ENCODE data around the gene KBTBD12. TPM values are rescaled to one million over a fixed set of nuclear protein-coding genes. Genes with fewer than 3 reads are reported as not detected.

Gene KBTBD12
- total RNA-seq, 4 donors from 2014 or later = 16.0 to 28.7 (median 22.1) TPM

GRCh38 chr3:128033102-128033501 is 118.1 kb downstream of the KBTBD12 start:
- Histone ChIP-seq H3K4me3 (no peak overlapping the region), H3K9me3 (no peaks in the 10 kb centered on the region), H3K27ac (no peak overlapping the region), H3K4me1 (no peaks in the 10 kb centered on the region), H3K36me3 (no peaks in the 10 kb centered on the region), H3K27me3 (no peaks in the 10 kb centered on the region)
- TF ChIP-seq POLR2A (IDR thresholded peaks at IDR 0.05) = no peak
- no peak for TF ChIP-seq CTCF (IDR thresholded peaks at IDR 0.05 in 4 of 5, conservative IDR thresholded peaks at IDR 0.05 in 1 of 5)
- intact Hi-C loops (cut with DNase I; ENCODE audit: low total_unique reads) (no loop called here), in situ Hi-C loops (cut with MboI; ENCODE audit: low sequenced_read_pairs in 4 of 4) (no loop called here)
- ATAC-seq = no peak
- DNase-seq = no peak

DNA sequence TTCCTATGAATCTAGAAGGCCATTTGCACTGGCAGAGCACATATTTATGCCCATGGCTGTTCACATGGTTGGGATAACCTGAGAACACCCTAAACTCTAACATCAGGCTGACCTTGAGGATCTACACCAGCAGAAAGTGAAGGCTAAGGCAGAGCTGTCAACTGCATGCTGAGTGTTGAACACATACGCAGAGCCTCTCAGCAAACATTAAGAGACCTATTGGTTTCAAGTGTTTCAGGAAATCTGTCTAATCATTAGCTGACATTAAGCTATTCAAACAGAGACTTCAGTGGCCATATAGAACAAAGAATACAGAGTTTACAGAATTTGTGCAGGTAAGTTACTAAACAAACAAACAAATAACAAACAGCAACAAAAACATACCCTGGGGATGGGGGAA is 121.1 kb downstream of the KBTBD12 start:
- no peaks in the 10 kb centered on the region for H3K9me3 ChIP-seq
- H3K27me3 ChIP-seq = no peaks in the 10 kb centered on the region
- no peak for DNase-seq
- no peaks in the 10 kb centered on the region for H3K36me3 ChIP-seq
- H3K4me3 ChIP-seq = no peak overlapping the region
- TF ChIP-seq POLR2A (IDR thresholded peaks at IDR 0.05) = no peak
- no peak for TF ChIP-seq CTCF (IDR thresholded peaks at IDR 0.05 in 4 of 5, conservative IDR thresholded peaks at IDR 0.05 in 1 of 5)
- H3K27ac ChIP-seq = no peak overlapping the region
- intact Hi-C loops (cut with DNase I; ENCODE audit: low total_unique reads) (no loop called here), in situ Hi-C loops (cut with MboI; ENCODE audit: low sequenced_read_pairs in 4 of 4) (no loop called here)
- no peak for ATAC-seq
- H3K4me1 ChIP-seq = no peaks in the 10 kb centered on the region

Other genes starting within 250 kb of the KBTBD12 start
- gene ABTB1, start 242.3 kb upstream of the KBTBD12 start, total RNA-seq = 10 to 100 TPM; 22.9 to 37.5 (median 30.1) TPM
- gene MGLL, start 92.7 kb upstream of the KBTBD12 start, total RNA-seq = 10 to 100 TPM; 26.5 to 50.2 (median 43.8) TPM
- gene SEC61A1, start 137.2 kb downstream of the KBTBD12 start, total RNA-seq = 100 to 1,000 TPM in 2 of 4 donors, 10 to 100 TPM in 2; 81.6 to 135 (median 106) TPM
- gene RUVBL1, start 208.6 kb downstream of the KBTBD12 start, total RNA-seq = 10 to 100 TPM; 12.1 to 26.3 (median 21.4) TPM
- gene EEFSEC, start 238.2 kb downstream of the KBTBD12 start, total RNA-seq = 10 to 100 TPM; 21.0 to 29.4 (median 23.4) TPM

Measured in gastrocnemius medialis (tissue), 4 donors.